Calu3 (cell line): ENCODE measurements around the gene DLGAP1. TPM values are rescaled to one million over a fixed set of nuclear protein-coding genes. Genes with fewer than 3 reads are reported as not detected.
A peak's percentile ranks its signal among the peaks of the same experiment; 100 is the strongest.

Experiments used
- BruUV-seq: library from RNA; stranded (reverse); fragments of 400-500 nt; replicated peaks from 2 replicates; lab custom pipeline; 2021; lab: Mats Ljungman, UMichigan
- CTCF ChIA-PET: fragments of 300-600 bp; sonication (Branson Sonifier 250); formaldehyde crosslinking; loops from one replicate; lab custom pipeline; 2022; ENCODE audit warnings: antibody characterized with exemption; lab: Charles Lee
- DNase-seq: peaks from one replicate; pipeline ENCODE4 v3.0.0; 2022
- H3K27ac Mint-ChIP-seq: one replicate; pipeline ENCODE4 v1.8.0; 2022; ENCODE audit warnings: mixed read lengths; ENCODE audit not compliant: unreplicated experiment
- H3K27me3 Mint-ChIP-seq: one replicate; pipeline ENCODE4 v1.8.0; 2022; ENCODE audit warnings: mixed read lengths; ENCODE audit not compliant: unreplicated experiment
- H3K36me3 Mint-ChIP-seq: one replicate; pipeline ENCODE4 v1.8.0; 2022; ENCODE audit warnings: mild to moderate bottlenecking, moderate library complexity, mixed read lengths; ENCODE audit not compliant: insufficient read depth, unreplicated experiment
- H3K4me1 Mint-ChIP-seq: one replicate; pipeline ENCODE4 v1.8.0; 2022; ENCODE audit warnings: mild to moderate bottlenecking, low read depth, mixed read lengths; ENCODE audit not compliant: unreplicated experiment
- H3K4me3 Mint-ChIP-seq: one replicate; pipeline ENCODE4 v1.8.0; 2022; ENCODE audit warnings: mild to moderate bottlenecking, low read depth, moderate library complexity, mixed read lengths; ENCODE audit not compliant: unreplicated experiment
- H3K9me3 Mint-ChIP-seq: one replicate; pipeline ENCODE4 v1.8.0; 2022; ENCODE audit warnings: low read depth, mixed read lengths; ENCODE audit not compliant: unreplicated experiment
- CTCF ChIP-seq: fragments of 200-600 bp; IDR thresholded peaks from one replicate; pipeline ENCODE4 v1.8.0; 2022; ENCODE audit warnings: antibody characterized with exemption; ENCODE audit not compliant: unreplicated experiment
- intact Hi-C: fragments of 100-400 bp; cut with micrococcal nuclease; formaldehyde crosslinking; loops from one replicate; pipeline ENCODE4 v1.10.0; 2022; ENCODE audit not compliant: unreplicated experiment
- total RNA-seq: library from RNA; stranded (reverse); gene quantifications from 2 replicates; pipeline ENCODE4 v1.2.3, GENCODE V29; 2022

The DLGAP1 gene
- total RNA-seq, 1 experiment from 2014 or later, result 9.0 TPM

- intact Hi-C loops, result loop anchor here (5.0 kb wide), 3 partner anchors 44 to 491 kb away; no protein-coding TSS in a partner anchor
- no peak overlapping the region for H3K4me3 Mint-ChIP-seq
- no peaks in the 10 kb centered on the region for H3K27me3 Mint-ChIP-seq
- CTCF ChIA-PET, result interaction anchor here (0.6 to 4.1 kb wide), 7 partner anchors 10 to 225 kb away, joined by 3 to 73 read pairs (median 5); no protein-coding TSS in a partner anchor
- no peak for DNase-seq
- peak; percentile 27 for TF ChIP-seq CTCF
- peaks cover 5% of the 10 kb centered on the region for H3K36me3 Mint-ChIP-seq
- BruUV-seq, result no TSS peak
- peaks cover 39% of the 10 kb centered on the region for H3K4me1 Mint-ChIP-seq
- H3K27ac Mint-ChIP-seq, result no peak overlapping the region
- H3K9me3 Mint-ChIP-seq, result no peaks in the 10 kb centered on the region
These were observed 681.8 kb downstream of the DLGAP1 start for GRCh38 chr18:3773303-3773702.

DNA sequence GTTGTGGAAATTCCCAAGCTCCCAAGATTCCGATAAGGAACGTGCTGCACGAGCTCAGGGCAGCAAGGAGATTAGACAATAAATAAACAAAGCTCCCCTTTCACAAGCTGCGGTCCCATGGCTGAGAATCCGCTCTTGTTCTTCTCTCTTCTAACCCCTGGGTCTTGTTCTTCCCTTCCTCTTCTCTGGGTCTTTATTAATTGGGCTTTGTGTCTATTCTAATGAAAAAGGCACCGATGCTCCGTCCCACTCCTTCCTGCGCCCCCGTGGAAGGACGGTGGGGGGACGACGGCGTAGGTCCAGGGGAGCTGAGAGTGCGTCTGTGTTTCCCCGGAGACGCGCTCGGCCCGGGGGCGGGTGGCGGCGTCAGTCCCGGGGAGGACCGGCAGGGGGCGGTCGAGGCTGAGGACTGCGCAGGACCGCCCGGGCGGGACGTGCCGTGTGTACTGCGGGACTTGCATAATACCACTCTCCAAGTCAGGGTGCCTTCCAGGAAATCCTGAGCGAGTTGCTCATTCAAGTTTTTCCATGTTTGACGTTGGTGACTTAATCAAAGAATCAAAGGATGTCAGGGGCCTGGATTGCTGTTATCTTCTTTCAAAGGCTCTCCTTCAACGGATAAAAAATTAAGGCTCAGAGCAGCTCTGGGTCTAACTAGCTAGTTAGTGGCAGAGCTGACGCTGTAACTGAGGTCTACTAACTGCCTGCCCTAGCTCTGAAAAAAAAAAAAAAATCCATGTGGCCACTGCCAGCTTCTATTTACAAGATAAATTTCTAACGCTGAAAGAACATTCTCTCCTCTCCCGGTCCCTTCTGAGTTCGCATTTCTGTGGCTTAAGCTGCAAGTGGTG lies 683.8 kb downstream of the DLGAP1 start:
- peak; percentile 96 for DNase-seq
- peak; percentile 97 for TF ChIP-seq CTCF
- Mint-ChIP-seq H3K27me3 (no peaks in the 10 kb centered on the region), H3K9me3 (no peaks in the 10 kb centered on the region), H3K4me3 (peak overlapping the region; percentile 74), H3K36me3 (peaks cover 5% of the 10 kb centered on the region), H3K27ac (peak overlapping the region; percentile 55), H3K4me1 (peaks cover 39% of the 10 kb centered on the region)
- no TSS peak for BruUV-seq
- intact Hi-C loops, result loop anchor here (1.0 to 5.0 kb wide), 6 partner anchors 46 to 489 kb away; no protein-coding TSS in a partner anchor
- CTCF ChIA-PET, result interaction anchor here (0.5 to 4.1 kb wide), 20 partner anchors 13 to 674 kb away, joined by 3 to 73 read pairs (median 5); no protein-coding TSS in a partner anchor

DNA sequence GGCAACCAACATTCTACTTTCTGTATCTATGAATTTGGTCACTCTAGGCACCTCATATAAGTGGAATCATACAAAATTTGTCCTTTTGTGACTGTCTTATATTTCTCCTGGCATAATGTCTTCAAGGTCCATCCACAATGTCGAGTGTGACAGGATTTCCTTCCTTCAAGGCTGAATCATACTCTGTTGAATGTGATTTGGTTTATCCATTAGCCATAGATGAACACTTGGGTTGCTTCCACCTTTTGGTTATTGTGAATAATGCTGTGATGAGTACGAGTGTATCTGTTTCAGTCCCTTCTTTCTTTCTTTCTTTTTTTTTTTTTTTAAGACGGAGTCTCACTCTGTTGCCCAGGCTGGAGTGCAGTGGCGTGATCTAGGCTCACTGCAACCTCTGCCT lies 693.8 kb downstream of the DLGAP1 start:
- Mint-ChIP-seq H3K4me3 (no peak overlapping the region), H3K27ac (no peak overlapping the region), H3K27me3 (no peaks in the 10 kb centered on the region), H3K4me1 (peaks cover 12% of the 10 kb centered on the region), H3K9me3 (peaks cover 9% of the 10 kb centered on the region), H3K36me3 (peaks cover 10% of the 10 kb centered on the region)
- BruUV-seq, result no TSS peak
- DNase-seq, result no peak
- CTCF ChIA-PET, result no interaction called here
- TF ChIP-seq CTCF, result no peak
- intact Hi-C loops, result no loop called here

- CTCF ChIA-PET, result no interaction called here
- Mint-ChIP-seq H3K27ac (no peak overlapping the region), H3K4me1 (peaks cover 12% of the 10 kb centered on the region), H3K9me3 (peaks cover 6% of the 10 kb centered on the region), H3K36me3 (peaks cover 10% of the 10 kb centered on the region), H3K4me3 (no peak overlapping the region), H3K27me3 (no peaks in the 10 kb centered on the region)
- no TSS peak for BruUV-seq
- TF ChIP-seq CTCF, result no peak
- intact Hi-C loops, result no loop called here
- DNase-seq, result no peak
These were observed 694.4 kb downstream of the DLGAP1 start for GRCh38 chr18:3760741-3761140.
